ENCODE data around the gene ZRANB3. TPM values are rescaled to one million over a fixed set of nuclear protein-coding genes. Genes with fewer than 3 reads are reported as not detected.
"Not testable (repeated sequence)": the region's sequence is repeated elsewhere in the genome, so short reads cannot be mapped to it uniquely, and the experiment has no call there.

The ZRANB3 gene
- total and polyA plus RNA-seq, 8 donors, result 0.91 to 6.1 (median 4.1) TPM

DNA sequence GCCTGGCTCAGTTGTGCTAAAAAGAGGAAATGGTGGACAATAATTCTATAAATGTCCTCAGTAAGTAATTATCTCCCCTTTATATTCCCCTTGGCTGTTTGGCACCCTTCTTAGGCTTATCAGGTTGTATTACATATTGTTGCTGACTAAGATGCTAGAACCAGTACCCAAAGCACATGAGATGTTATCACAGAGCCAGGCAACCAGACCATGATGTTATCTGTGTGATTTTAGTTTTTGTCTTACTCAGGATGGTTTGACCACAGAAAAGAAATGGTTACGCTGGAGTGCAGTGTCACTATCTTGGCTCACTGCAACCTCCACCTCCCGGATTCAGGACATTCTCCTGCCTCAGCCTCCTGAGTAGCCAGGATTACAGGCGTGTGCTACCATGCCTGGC is 15.4 kb upstream of the ZRANB3 start:
- ATAC-seq, result no peak
- TF ChIP-seq, protein P1, sequence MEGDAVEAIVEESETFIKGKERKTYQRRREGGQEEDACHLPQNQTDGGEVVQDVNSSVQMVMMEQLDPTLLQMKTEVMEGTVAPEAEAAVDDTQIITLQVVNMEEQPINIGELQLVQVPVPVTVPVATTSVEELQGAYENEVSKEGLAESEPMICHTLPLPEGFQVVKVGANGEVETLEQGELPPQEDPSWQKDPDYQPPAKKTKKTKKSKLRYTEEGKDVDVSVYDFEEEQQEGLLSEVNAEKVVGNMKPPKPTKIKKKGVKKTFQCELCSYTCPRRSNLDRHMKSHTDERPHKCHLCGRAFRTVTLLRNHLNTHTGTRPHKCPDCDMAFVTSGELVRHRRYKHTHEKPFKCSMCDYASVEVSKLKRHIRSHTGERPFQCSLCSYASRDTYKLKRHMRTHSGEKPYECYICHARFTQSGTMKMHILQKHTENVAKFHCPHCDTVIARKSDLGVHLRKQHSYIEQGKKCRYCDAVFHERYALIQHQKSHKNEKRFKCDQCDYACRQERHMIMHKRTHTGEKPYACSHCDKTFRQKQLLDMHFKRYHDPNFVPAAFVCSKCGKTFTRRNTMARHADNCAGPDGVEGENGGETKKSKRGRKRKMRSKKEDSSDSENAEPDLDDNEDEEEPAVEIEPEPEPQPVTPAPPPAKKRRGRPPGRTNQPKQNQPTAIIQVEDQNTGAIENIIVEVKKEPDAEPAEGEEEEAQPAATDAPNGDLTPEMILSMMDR (IDR thresholded peaks at IDR 0.05), result no peak

DNA sequence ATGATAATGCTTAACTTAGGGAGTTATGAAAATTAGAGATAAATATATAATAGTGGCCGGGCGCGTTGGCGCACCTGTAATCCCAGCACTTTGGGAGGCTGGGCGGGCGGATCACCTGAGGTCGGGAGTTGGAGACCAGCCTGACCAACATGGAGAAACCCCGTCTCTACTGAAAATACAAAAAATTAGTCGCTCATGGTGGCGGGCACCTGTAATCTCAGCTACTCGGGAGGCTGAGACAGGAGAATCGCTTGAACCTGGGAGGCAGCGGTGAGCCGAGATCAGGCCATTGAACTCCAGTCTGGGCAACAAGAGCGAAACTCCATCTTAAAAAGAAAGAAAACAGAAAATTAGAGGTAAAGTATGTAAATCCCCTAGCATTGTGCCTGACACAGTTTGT is 2.5 kb upstream of the ZRANB3 start:
- H3K27me3 ChIP-seq; DNase-seq; H3K36me3 ChIP-seq; H3K9me3 ChIP-seq; H3K27ac ChIP-seq; ATAC-seq; FAIRE-seq; intact Hi-C loops (cut with DNase I); H3K4me3 ChIP-seq: not testable (repeated sequence)
- peaks cover 0 to 11% (median 6%) of the 10 kb centered on the region in 3 donors for H3K4me1 ChIP-seq
- 97 to 98% methylated on average over 15 of the region's 15 CpGs for WGBS, 2 donors

More for the DNA sequence above, 15.4 kb upstream of the ZRANB3 start:
- Histone ChIP-seq H3K4me3 (no peak overlapping the region), H3K9me3 (no peaks in the 10 kb centered on the region), H3K36me3 (no peaks in the 10 kb centered on the region), H3K27me3 (no peaks in the 10 kb centered on the region), H3K4me1 (no peaks in the 10 kb centered on the region), H3K27ac (no peak overlapping the region)
- WGBS, 2 donors, result 91 to 96% methylated on average over 3 of the region's 3 CpGs
- no peak for DNase-seq
- intact Hi-C loops (cut with DNase I), result no loop called here
- no peak for FAIRE-seq

DNA sequence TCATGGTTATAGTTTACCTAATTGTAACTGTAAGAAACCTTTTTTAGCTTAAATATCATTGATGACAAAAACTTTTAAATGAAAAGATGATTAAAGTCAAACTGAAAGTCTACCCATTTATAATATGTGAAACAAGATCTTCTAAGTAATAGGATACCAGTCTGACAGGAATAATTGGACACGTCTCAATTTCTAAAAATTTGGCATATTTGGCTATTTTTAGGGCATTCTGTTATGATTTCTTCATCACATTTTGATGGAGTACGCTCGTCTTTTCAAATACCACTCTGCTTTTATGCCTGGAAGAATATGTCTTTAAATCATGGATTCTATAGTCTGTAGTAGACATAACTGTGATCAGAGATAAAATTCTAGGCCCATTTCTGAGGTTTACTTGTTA is 1.6 kb upstream of the ZRANB3 start:
- ATAC-seq (no peak), FAIRE-seq (no peak), DNase-seq (no peak)
- H3K36me3 ChIP-seq, result no peaks in the 10 kb centered on the region
- peak overlapping the region in 2 of 4 donors; percentile 89 to 98 for H3K4me3 ChIP-seq
- 56 to 60% methylated on average over 3 of the region's 3 CpGs for WGBS, 2 donors
- TF ChIP-seq, protein P1 (IDR thresholded peaks at IDR 0.05), result no peak
- no peaks in the 10 kb centered on the region for H3K9me3 ChIP-seq
- peaks cover 0 to 11% (median 6%) of the 10 kb centered on the region in 3 donors for H3K4me1 ChIP-seq
- H3K27ac ChIP-seq, result no peak overlapping the region
- H3K27me3 ChIP-seq, result no peaks in the 10 kb centered on the region
- intact Hi-C loops (cut with DNase I), result no loop called here

DNA sequence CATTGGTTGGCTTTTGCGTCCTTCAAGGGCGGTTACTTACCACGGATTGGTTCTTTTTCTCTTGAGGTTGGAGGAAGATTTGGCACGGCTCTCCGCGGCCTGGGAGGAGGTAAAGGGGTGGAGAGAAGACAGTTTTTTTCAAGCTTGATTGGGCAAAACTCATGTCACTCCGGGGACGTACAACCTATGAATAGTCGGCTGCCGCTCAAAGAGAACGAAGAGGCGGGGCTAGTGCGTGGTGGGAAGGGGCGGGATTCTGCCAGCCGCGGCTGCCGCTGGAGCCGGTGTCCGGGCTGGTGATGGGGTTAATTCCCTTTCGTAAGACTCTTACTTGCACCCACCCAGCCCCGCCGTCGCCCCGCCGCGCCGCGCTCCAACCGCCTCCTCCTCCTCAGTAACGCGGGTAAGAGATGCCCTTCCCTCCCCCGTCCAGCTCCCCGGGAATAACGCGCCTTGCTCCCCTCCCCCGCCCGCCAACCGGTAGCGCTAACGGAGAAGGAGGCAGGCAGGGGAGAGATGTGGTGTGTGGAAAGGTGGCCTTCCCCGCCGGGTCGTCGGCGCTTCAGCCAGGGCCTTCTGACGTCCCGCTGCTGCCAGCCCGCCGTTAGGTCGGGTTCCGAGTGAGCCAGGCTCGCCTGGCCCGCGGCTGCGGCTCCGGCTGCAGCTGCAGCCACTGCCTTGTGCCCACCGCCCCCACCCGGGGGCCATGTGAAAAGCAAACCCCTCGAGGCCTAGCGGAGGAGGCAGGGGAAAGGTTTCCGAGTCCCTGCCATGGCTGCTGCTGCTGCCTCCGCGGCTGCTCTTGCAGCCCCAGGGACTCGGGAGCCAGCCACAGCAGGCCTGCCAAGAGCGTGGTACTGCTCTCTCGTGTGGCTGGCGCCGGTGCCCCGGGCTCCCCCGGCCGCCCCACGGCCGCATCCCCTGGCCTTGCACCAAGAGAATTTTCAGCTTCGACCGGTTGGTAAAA is 496 bp upstream of the ZRANB3 start, which contains the start of gene R3HDM1:
Gene R3HDM1, plus strand, starts transcription at position 254 of the 967 bp plus-strand sequence. CDS start 73,362 bp downstream, outside the sequence.
- intact Hi-C loops (cut with DNase I), result no loop called here
- Histone ChIP-seq H3K27me3 (no peaks in the 10 kb centered on the region), H3K36me3 (no peaks in the 10 kb centered on the region), H3K27ac (peak within 1 kb of the TSS; percentile 83 to 91 (median 88)), H3K9me3 (no peaks in the 10 kb centered on the region), H3K4me1 (peaks cover 0 to 11% (median 6%) of the 10 kb centered on the region in 3 donors), H3K4me3 (peak within 1 kb of the TSS; percentile 68 to 98 (median 92))
- peak; percentile 94 for FAIRE-seq
- peak; percentile 88 to 95 (median 89) for ATAC-seq
- TF ChIP-seq, protein P1 (IDR thresholded peaks at IDR 0.05), result no peak
- peak; percentile 87 to 100 (median 98) for DNase-seq
- WGBS, 2 donors, result 0 to 1% methylated on average over 65 to 75 of the region's 75 CpGs

DNA sequence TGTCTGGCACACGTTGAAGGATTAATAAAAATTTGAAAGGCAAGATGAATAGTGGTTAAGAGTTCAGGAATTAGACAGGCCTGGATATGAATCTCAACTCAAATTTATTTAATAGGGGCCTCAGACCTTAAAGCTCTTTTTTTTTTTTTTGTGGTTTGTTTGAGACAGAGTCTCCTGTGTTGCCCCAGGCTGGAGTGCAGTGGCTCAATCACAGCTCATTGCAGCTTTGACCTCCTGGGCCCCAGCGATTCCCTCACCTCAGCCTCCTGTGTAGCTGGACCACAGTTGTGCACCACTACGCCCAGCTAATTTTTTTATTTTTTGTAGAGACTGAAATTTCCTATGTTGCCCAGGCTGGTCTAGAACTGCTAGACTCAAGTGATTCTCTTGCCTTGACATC is 3.0 kb downstream of the ZRANB3 start:
- ATAC-seq (no peak), FAIRE-seq (no peak), DNase-seq (no peak)
- Histone ChIP-seq H3K36me3 (no peaks in the 10 kb centered on the region), H3K27me3 (no peaks in the 10 kb centered on the region), H3K27ac (no peak overlapping the region), H3K9me3 (no peaks in the 10 kb centered on the region), H3K4me1 (peaks cover 0 to 10% (median 6%) of the 10 kb centered on the region in 3 donors), H3K4me3 (no peak overlapping the region)
- WGBS, 2 donors, result 93 to 98% methylated on average over 3 of the region's 3 CpGs
- TF ChIP-seq, protein P1 (IDR thresholded peaks at IDR 0.05), result no peak
- intact Hi-C loops (cut with DNase I), result no loop called here
